HuH-7.5 (cell line): ENCODE results near the gene ADM2.

Experiments
- DNase-seq: peaks from one replicate; pipeline ENCODE4 v3.0.0; 2011; ENCODE audit warnings: low spot score

Gene ADM2

GRCh38 chr22:50467773-50468440 is 13.4 kb upstream of the ADM2 start:
- no peak for DNase-seq

GRCh38 chr22:50468626-50469025 is 12.7 kb upstream of the ADM2 start:
- DNase-seq, result no peak

- no peak for DNase-seq
These were observed 11.7 kb upstream of the ADM2 start for GRCh38 chr22:50469377-50470305.

GRCh38 chr22:50470491-50470890 is 10.9 kb upstream of the ADM2 start:
- DNase-seq, result no peak

- no peak for DNase-seq
These were observed 10.0 kb upstream of the ADM2 start for GRCh38 chr22:50471197-50471847.

GRCh38 chr22:50471962-50472361 is 9.4 kb upstream of the ADM2 start:
- DNase-seq, result no peak

- DNase-seq, result peak; percentile 89
These were observed 8.3 kb upstream of the ADM2 start for GRCh38 chr22:50473088-50473487.

GRCh38 chr22:50473855-50474671 is 7.3 kb upstream of the ADM2 start:
- peak; percentile 81 for DNase-seq

- DNase-seq, result peak; percentile 100
These were observed 6.4 kb upstream of the ADM2 start, which contains the start of gene SBF1 for GRCh38 chr22:50474710-50475651. Gene SBF1 (minus strand): TSS chr22:50475035. CDS start chr22:50474840, 195 bp downstream.

- no peak for DNase-seq
These were observed 5.7 kb upstream of the ADM2 start for GRCh38 chr22:50475652-50476002.

- DNase-seq, result no peak
These were observed 4.5 kb upstream of the ADM2 start for GRCh38 chr22:50476868-50477267.

- no peak for DNase-seq
These were observed 3.4 kb upstream of the ADM2 start for GRCh38 chr22:50477923-50478322.

- DNase-seq, result no peak
These were observed 1.6 kb upstream of the ADM2 start for GRCh38 chr22:50479721-50480120.

GRCh38 chr22:50481045-50481439 is 301 bp upstream of the ADM2 start:
- no peak for DNase-seq

GRCh38 chr22:50482107-50483074 is 1.0 kb downstream of the ADM2 start:
- peak; percentile 64 for DNase-seq

- DNase-seq, result no peak
These were observed 1.8 kb downstream of the ADM2 start for GRCh38 chr22:50483106-50483505.

- no peak for DNase-seq
These were observed 2.2 kb downstream of the ADM2 start for GRCh38 chr22:50483556-50483955.

GRCh38 chr22:50483977-50484853 is 2.9 kb downstream of the ADM2 start:
- DNase-seq, result no peak
